ENCODE measurements around the gene HIPK3.
A peak's percentile ranks its signal among the peaks of the same experiment; 100 is the strongest.

The HIPK3 gene

DNA sequence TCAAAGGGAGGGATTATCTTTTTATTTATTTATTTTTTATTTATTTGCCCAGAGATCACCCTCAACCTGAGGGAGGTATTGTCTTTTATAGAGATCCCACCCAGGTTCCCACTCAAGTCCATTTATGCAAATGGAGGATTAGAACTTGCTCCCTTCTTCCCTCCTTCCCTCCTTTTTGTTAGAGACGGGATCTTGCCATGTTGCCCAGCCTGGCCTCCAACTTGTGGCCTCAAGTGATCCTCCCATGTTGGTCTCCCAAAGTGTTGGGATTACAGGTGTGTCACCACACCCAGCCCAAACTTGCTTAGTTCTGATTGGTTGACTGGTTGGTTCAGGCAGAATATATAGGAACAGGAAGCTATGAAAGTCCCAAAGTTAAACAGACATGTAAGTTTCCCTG is 51.9 kb downstream of the HIPK3 start:
- no peak for DNase-seq

DNA sequence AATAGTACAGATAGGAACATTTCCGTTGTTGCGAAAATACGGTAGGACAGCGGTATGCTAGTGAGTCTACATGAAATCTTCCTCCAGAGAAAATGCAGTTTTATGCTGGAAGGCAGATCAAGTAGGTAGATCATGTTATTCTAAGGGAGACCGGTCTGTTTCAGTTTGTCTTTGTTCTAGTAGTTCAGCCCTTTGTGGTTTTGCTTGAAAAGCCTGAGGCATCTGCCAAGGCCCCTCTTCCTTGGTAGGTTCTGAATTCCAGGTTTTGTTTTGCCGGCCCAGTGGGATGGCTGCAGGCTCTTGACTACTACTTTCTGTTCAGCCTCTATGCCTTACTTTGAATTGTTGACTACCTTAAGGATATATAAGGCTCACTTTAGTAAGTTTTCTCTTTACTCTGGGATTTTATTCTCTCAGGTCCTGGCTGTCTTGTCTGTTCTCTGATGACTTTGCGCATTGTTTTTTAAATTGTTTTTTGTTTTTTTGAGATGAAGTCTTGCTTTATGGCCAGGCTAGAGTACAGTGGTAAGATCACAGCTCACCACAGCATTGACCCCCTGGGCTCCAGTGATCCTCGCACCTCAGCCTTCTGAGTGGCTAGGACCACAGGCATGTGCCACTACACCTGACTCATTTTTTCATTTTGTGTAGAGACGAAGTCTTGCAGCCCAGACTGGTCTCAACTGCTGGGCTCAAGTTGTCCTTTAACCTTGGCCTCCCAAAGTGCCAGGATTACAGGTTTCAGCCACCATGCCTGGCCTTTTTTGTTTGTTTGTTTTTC is 53.7 kb downstream of the HIPK3 start:
- peak; percentile 22 for DNase-seq

DNA sequence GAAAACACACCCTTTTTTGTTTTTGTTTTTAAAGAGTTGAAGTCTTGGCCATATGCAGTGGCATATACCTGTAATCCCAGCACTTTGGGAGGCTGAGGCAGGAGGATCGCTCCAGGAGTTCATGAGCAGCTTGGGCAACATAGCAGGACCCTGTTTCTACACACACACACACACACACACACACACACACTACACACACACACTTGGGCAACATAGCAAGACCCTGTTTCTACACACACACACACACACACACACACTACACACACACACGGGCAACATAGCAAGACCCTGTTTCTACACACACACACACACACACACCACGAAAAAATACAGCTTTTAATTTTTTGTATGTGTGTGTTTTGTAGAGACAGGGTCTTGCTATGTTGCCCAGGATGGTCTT is 54.5 kb downstream of the HIPK3 start:
- no peak for DNase-seq

DNA sequence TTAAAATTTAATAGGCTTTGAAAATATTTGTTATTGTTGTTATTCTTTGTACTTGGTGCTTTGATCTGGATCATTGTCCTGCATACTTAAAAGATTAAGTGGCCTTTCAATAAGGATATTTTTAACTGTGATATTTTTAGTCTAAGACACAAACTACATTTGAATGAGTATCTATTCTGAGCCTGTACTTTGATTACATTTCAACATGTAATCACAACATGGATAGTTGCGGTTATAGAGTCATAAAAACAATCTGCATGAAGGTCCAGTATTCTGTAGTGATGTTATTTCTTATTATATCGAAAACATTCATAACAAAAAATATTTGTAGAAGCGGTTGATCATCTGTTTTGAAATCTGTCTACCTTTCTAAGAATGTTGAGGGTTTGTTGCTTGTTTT is 58.6 kb downstream of the HIPK3 start:
- no peak for DNase-seq

DNA sequence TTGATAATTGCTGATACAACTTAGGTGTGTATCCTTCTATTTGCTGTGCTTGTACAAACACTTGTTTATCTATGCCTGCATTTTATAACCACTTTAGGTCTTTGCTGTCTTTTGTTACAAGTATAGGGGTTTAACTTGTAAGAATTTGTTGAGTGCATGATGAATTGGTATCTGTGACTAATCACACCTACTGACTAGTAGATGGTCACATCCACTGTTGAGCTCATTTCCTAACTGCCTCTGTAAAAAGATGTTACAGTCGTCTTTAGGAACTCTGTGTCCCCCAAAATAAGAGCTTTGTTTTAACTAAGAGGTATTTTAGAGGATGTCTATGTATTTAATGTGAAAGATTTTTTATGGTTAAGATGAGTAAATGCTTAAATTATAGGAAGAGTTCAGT is 60.5 kb downstream of the HIPK3 start:
- peak; percentile 31 for DNase-seq

DNA sequence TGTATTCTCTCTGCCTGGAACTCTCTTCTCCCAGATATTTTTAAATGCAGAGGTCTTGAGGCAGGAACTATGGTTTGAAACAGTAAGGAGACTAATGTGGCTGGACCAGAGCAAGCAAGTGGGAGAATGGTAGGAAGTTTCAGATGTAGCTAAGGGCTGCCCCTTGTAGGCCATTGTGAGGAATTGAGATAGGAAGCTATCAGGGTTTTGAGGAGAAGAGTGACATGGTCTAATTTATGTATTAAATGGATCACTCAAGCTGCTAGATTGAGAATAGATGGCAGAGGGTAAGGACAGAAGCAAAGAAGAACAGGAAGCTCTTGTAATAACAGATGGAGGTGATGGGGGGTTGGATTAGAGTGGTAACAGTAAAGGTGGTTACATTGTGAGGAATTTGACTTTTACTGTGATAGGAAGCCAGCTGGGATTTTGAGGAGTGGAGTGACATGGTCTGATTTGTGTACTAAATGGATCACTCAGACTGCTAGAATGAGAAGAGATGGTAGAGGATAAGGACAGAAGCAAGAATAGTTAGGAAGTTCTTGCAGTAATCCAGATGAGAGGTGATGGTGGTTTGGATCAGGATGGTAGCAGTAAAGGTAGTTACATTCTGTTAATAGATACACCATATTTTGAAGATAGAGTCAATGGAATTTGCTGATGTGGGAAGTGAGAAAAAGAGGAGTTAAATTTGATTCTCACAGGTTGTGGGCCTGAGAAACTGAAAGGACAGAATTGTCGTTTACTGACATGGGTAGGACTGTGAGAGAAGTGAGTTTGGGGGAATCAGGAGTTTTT is 63.0 kb downstream of the HIPK3 start:
- no peak for DNase-seq

DNA sequence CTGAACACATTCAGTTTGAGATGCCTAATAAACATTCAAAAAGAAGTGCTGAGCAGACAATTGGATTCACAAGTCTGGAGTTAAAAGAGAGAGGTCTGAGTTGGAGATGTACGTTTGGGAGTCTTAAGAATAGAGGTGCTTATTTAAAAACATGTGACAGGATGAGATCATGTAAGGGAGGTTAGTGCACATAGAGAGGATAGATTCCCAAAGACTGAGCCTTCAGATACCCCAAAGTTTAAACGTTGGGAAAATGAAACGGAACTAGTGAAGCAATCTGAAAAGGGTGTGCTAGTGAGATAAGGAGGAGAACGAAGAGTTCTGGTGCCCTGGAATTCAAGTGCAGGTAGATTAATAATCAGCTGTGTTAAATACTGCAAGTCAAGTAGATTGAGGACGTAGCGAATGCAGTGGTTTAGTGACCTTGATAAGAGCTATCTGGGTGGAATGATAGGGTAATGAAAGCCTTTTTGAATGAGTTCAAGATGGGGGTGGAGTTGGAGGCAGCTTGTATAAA is 63.7 kb downstream of the HIPK3 start:
- no peak for DNase-seq

DNA sequence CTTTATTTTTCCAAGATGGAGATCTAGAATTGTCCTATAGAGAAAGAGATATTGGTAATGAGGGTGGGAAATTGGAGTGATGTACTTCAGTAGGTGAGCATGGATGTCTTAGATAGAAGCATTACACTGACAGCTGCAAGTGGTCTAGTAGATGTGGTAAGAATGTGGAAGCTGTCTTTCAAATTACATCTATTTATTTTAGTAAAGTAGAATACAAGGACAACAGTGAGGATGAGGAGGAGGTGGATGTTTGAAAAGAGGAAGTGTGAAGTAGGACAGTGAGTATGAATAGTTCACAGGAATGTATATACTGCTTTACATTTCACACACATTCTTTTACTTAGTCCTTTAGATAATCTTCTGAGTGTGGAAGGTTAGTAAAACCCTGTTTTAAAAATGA is 64.2 kb downstream of the HIPK3 start:
- no peak for DNase-seq

DNA sequence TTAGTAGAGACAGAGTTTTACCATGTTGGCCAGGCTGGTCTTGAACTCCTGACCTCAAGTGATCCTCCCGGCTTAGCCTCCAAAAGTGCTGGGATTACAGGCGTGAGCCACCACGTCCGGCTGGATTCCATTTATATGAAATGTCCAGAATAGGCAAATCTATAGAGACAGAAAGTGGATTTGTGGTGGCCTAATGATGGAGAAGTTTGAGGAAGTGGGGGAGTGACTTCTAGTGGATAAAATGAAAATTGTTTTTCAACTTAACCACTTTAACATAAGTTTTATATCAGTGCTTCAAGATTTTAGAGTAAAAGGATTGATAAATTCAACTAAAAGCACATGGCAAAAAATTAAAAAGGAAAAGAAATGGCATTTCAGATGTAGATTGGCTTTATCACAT is 66.2 kb downstream of the HIPK3 start:
- peak; percentile 14 for DNase-seq

DNA sequence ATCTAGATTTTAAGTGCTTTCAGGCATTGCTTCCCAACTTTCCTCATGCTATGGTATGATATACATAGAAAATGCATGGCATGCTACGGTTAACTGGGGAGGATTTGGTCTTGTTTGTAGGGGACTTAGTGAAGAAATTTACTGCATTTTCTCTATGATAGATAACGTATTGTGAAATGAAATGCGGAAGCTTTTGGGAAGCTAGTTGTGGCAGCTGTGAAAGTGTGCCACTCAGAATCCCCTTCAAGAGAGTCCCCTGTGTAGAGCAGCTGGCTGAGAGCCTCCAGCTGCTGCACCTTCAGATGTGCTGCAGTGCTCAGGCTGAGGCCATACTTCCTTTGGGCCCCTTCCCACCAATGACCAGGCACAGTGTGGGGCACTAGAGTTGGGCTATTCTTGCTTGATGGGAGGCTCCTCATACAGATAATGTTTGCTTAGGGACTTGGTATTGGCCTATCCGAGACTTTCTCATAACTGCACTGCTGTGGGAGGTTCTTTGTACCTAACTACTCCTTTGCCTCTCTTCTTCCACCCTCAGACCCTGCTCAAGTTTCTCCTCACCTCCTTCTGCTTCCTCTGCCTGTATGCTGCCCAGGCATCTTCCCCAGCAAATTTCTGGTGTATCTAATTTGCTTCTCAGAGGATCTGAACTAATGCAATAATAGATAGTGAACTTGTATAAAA is 67.3 kb downstream of the HIPK3 start:
- no peak for DNase-seq

DNA sequence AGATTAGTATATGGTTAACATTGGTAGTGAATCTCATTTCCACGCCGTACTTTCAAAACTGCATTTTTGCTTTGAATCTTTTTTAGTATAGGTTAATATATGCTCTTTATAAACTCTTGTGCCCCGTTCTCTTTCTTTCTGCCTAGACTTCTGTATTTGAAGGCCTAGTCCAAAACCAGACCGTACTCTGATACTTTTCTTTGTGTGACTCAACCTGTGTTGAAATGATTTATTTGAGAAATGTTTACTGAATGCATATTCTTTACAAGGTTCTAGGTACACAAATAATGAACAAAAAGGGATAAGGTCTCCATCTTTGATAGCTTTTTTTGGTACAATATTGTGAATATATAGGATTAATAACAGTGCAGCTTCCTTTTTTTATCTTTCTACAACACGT is 68.3 kb downstream of the HIPK3 start:
- no peak for DNase-seq

DNA sequence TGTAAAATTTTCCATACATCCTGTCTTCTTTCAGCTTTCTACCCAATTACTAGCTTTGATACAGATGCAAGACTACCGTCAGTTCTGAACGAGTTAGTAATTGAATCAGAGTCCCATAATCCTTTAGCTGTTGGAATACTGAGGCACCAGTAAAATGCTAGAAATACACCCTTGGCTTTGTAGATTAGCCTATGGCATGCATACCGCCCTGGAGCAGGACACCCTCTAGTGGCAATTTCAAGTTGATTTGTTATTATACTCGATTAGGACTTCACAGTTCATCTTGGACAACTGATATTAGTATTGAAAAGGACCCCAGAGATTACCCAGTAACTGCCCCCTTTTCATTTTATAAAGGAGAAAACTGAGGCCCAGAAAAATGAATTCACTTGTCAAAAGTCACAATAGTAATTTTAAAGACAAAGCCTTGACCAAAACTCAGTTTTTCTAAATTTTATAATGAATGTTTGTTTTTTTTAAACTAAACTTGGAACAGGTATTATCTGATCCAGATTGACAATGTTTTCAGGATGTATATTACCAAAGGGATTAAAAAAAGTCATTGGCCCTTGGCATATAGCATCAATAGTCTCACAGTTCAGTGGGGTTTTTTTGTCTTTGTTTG is 72.6 kb downstream of the HIPK3 start:
- peak; percentile 60 for DNase-seq

DNA sequence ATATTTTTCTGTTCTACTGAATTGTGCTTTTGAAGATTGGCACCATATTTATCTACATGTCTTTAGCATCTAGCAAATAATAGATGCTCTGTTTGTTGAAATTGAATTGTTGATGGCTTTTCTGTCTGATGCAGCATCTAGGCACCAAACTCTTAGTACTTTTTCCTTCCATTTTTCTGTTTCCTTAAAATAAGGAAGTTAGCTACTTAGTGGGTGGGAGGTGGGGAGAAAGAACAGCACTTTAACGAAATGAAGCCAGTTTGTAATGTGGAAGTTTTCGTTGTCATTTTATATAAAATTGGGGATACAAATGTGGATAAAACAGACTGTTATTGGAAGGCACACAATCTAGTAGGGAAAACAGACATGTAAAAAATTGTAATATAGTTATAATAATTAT is 76.6 kb downstream of the HIPK3 start:
- DNase-seq, result no peak

DNA sequence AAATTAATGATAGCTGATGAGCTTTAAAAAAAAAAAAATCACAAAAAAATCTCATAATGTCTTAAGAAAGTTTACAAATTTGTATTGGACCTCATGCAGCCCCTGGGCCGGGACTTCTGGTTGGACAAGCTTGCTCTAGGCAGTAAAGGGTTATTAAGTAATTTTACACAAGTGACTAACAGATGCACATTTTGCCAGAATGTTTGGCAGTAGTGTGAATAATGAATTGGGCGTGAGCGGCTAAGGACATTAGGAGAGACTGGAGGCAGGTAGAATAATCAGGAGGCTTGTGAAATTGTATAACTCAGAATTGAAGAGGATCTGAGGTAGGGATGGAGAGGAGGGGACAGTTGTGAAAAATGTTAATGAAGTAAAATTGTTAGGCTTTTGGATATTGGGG is 77.4 kb downstream of the HIPK3 start:
- DNase-seq, result no peak

DNA sequence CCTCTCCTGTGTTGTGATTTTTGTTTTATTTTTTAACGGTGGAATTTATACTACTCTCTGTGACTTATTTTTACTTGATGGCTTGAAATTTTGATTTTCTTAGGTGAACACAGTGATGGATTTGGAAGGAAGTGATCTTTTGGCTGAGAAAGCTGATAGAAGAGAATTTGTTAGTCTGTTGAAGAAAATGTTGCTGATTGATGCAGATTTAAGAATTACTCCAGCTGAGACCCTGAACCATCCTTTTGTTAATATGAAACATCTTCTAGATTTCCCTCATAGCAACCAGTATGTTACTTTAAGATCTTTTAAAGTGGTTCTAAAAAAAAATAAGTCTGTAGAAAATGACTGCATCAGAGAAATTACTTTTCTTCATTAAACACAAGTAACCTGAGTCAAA is 82.1 kb downstream of the HIPK3 start:
- no peak for DNase-seq

DNA sequence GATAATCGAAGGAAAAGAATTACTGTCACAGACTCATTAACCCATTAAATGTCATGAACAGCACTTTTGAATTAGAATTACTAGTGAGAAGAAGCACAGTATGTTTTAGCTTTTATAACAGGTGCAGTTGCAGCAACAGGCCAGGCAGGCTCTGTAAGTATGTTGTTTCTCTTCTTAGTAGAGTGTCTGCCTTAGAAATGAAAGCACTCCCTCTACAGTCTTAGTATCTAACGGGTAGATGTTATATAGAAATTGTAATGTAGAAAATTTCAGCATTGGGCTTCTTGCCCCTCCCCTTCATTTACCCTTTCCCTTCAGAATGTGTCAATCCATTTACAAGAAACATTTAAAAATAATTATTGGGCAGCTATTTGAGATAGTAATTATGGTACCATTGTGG is 87.4 kb downstream of the HIPK3 start:
- no peak for DNase-seq

DNA sequence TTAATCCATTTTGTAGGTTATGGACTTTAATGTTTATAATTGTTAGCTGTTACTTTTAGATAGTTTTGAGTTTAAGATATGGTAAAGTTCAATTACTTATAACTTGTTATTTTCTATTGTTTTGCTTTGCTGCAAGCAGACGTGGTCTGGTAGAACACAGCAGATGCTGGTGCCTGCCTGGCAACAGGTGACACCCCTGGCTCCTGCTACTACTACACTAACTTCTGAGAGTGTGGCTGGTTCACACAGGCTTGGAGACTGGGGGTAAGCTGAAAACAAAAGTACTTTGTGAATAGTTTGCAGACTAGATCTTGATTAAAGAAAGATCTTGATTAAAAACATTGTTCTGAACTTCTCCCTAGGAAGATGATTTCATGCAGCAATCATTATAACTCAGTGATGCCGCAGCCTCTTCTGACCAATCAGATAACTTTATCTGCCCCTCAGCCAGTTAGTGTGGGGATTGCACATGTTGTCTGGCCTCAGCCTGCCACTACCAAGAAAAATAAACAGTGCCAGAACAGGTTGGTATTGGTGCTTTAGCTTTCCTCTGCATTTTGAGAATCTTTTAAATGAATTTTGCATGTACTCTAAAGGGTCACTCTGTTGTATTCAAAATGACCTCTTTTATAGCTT is 90.4 kb downstream of the HIPK3 start:
- DNase-seq, result no peak

DNA sequence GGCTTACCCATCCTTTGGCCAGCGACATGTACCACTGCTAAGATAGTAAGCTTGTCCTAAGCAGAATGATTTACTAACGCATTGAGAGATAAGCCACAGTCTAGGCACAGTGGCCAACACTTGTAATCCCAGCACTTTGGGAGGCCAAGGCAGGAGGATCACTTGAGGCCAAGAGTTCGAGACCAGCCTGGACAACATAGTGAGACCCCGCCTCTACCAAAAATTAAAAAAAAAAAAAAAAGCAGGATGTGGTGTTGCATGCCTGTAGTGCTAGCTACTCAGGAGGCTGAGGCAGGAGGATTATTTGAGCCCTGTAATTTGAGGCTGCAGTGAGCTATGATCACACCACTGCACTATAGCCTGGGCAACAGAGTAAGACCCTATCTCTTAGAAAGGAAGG is 93.1 kb downstream of the HIPK3 start:
- no peak for DNase-seq

DNA sequence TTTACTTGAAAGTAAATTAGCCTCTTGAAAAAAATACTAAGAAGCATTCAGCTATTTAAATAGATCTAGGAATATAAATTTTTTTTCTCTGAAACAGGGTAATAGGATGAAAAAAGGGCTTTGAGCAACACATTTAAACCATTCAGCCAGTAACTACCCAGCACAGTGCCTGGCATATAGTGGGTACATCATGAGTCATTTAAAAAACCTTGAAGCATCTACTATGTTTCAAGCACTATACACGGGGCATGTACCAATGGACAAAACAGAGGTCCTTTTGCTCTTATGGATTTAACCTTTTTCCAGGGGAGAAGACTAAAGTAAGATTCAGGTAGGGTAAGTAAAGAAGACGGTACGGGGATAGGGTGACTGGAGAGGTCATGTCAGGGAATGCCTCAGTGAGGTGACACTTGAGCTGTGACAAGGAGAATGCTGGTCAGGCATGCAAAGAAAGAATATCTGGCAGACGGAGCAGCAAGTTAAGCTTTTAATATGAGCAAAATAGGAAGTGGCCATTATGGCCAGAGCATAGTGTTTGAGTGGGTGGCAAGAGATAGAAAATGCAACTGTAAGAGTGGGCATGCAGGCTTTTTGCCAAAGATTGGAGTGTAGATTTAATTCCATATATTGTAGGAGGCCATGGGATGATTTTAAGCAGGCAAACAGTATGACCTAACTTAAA is 101.1 kb downstream of the HIPK3 start:
- no peak for DNase-seq

DNA sequence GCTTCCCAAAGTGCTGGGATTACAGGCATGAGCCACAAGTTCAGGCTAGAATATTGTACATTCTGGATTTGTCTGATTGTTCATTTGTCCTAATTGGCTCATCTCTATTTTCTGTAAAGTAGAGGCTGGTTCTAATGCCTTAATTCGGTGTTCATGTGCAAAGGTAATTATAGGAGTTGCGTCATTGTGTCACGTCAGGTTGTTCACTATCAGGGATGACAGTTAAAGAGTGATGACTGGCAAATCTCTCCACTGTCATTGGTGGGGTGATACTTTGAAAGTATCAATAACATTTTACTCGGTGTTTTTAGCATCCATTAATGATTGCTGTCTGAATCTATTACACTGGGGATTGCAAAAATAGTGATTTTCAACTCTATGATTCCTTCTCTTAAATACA is 103.5 kb downstream of the HIPK3 start:
- no peak for DNase-seq

DNA sequence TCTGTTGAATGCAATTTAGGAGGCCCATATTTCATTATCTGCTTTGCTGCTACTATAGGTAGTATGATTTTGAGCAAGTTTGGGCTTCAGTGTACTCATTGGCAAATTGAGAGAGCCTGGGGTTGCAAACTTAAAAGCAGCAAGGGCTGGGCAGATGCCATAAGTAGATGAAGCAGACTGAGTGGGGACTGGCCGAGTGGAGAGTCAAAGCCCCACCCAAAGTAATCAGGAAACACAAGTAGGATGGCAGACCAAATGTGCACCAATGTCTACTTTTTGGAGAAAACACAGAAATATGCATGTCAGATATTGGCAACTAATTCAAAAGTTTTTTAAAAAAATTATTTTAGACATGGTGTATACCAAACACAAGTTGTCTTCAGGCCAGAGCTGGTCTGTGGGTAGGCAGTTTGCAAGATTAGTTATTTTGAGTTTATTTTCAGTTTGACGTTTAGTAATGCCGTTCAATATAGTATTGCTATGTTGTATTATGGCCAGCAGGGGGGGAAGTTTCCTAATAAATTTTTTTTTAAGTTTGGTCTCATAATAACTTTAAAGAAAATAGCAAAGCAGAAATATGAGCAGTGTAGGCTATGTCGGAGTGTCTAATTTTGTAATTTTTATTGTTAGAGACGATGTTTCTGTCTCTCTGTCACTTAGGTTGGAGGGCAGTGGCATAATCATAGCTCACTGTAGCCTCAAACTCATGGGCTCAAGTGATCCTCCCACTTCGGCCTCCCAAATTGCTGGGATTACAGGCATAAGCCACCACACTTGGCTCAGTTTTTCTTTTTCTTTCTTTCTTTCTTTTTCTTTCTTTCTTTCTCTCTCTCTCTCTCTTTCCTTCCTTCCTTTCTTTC is 105.1 kb downstream of the HIPK3 start:
- peak; percentile 54 for DNase-seq

Measured in fibroblast of skin of abdomen (primary cell).